Kidney glomerular epithelial cell (primary cell): ENCODE results near the gene HBZ.
"Not testable (repeated sequence)": the region's sequence is repeated elsewhere in the genome, so short reads cannot be mapped to it uniquely, and the experiment has no call there.

Source experiments
- DNase-seq: peaks from one replicate; lab custom pipeline; 2025; lab: John Stamatoyannopoulos, UW

Gene HBZ

DNA sequence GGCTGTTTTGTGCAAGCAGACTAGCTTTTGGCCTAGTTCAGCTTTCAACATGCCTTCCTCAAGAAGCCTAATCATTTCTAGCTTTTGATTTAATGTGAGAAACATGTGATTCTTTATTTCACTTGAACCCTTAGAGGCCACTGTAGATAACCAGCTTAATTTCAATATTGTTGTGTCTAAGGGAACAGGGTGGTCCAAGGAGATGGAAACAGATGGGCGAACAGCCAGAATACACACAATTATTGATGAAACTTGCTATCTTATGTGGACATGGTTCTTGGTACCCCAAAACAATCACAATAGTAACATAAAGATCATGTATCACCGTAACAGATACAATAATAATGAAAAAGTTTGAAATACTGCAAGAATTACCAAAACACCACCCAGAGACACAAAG is 18.7 kb upstream of the HBZ start:
- no peak for DNase-seq

DNA sequence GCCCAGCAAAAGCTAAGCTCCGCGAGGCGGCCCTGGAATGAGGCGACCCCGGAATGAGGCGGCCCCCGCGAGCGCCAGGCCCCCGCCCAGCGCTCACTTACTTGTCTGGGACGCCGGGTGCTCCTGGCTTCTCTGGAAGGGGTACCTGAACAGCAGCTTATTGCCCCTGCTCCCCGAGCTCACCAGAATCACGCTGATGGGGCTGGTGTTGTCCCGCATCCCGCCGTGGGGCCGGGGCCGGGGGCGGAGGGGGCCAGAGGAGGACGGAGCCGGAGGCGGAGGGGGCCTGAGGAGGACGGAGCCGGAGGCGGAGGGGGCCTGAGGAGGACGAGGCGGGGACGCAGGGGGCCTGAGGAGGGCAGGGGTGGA is 14.4 kb upstream of the HBZ start:
- no peak for DNase-seq

DNA sequence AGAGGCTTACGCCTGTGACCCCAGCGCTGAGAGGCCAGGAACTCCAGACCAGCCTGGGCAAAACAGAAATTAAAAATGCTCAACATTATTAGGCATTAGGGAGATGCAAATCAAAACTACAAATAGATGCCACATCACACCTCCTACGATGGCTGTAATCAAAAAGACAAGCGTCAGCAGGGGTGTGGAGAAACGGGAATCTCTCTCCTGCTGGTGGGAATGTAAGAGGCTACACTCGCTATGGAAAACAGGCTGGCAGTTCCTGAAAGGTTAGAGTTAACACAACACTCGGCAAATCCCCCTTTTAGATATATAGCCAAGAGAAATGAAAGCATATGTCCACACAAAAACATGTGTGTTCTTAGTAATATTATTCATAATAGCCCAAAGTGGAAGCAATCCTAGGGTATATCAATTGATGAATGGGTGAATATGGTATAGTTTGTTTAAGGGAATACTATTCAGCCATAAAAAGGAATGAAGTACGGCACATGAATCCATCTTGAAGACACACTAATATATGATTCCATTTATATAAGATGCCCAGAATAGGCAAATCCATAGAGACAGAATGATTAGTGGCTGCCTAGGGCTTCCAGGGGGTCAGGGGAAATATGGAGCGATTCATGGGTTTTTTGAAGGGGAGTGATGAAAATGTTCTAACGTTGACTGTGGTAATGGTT is 12.1 kb upstream of the HBZ start:
- DNase-seq = no peak

DNA sequence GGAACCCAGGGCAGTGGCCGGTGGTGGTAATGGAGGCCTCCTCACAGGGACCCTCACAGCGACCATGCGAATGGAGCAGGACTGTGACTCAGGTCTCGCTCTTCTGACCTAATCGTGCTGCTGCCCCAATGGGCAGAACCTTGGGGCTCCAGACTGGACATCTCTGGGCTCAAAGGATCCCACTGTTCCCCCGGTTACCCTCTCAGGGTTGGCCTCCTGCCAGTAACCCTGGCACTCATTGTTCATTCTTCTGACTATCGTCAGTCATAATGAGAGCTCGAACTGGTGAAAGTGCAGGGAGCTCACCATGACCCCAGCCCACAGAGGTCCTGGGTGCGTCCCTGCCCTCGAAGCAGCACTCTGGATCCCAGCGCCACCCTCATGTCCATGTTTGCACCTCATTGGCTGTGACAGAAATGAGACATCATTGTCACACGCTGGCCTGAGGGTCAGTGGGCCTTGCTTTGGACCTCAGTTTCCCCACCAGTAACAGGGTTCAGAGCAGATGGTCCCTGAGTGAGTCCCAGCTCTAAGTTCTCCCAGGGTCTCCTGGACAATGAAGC is 10.0 kb upstream of the HBZ start:
- no peak for DNase-seq

DNA sequence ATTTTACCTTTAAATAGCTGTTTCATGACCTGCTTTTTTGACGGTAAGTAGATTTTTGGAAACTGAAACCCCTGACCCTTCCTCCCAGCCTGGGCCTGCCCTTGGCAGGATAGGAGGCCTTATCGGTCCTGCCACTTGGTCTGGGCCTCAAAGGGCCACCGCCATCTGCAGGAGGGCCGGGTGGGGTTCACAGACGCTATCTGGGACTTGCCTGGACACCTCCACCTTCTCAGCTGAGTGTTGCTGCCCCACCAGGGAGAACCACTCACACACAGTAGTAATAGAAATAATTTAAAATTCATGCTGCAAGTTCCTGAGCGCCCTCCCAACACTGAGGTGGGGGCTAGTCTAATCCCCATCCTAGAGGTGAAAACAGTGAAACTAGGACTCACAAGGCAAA is 9.4 kb upstream of the HBZ start:
- DNase-seq = no peak

DNA sequence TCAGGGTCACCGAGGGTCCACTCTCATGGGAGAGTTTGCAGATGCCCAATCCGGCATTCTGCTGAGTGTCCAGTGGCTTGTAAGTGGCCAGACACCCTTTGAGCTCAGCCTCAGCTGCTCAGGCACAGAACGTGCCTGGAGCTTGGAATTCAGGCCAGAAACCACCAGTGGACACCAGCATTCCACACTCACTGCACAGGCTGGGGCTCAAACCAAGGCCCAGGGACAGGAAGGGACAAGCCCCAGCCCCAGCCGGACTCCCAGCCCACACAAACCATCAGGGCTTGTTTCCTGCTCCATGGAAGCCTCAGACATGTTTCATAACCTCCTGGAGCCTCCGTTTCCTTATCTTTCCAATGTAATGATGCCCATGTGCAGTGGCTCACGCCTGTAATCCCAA is 9.0 kb upstream of the HBZ start:
- no peak for DNase-seq

DNA sequence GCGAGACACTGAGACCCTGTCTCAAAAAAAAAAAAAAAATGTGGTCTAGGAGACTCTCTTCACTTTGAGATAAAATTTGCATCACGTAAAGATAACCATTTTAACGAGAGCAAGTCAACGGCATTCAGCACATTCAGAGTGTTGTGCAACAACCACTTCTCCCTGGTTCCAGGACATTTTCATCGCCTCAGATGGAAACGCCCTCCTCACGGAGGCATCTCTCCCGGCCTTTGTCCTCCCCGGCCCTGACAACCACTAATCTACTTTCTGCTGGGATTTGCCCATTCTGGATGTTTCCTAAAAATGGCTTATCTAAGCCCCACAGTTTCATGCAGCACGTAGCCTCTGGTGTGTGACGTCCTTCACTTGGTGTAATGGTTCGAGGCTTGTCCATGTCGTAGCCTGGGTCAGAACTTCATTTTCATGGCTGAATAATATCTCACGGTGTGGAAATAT is 7.6 kb upstream of the HBZ start:
- no peak for DNase-seq

DNA sequence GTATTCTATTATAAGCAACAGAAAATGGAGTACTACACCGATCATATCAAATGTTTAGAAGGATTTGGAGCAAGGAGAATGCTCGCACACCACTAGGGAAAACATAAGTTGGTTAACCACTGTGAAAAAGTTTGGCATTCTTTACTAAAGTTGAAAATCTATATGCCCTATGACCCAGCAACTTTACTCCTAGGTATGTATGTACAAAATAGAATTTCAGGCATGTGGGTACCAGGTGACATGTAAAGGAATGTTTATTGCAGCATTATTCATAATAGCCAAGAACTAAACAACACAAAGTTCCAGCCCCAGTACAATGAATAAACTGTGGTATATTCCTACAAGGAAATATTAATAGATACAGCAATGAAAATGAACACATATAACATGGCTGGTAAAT is 5.8 kb upstream of the HBZ start:
- no peak for DNase-seq

DNA sequence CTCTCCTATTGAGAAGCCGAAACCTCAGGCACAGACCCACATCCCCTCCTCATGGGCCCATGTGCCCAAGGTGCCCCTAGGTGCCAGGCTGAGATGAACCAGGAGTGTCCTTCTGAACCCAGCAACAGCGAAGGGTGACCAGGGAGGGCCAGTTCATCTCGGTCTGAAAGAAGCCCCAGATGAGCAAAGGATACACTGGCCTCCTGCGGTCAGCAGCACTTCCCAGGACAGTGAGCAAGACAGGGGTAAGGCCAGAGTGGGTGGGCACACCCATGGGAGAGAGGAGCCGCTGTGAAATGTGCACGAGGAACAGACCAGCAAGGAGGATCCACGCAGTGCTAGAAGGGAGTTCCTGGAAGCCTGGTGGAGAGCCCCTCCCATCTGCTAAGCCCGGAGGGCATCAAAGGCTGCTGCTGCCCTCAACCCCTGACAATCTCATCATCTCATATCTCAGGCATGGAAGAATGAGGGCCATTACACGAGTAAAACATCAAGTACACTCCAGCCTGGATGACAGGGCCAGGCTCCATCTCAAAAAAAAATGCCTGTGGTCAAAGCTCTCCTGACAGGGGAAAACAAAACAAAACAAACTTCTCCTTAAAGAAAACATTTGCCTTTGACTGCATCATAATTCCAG is 3.3 kb upstream of the HBZ start:
- DNase-seq = no peak

DNA sequence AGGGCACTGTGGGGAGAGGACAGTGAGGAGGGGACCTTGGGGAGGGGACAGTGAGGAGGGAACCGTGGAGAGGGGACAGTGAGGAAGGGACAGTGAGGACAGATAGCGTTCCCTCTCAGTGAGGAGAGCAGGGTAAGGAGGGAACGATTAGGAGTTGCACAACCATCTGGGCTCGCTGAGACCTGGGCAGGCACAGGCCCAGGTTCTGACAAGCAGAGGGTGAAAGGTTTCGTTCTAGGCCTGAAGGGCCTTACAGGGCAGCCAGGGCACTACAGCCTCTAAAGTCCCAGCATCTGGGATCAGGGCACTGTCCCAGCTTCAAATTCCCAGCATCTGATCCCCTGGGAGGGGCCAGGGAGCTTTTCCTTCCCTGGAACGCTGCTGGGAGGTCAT is 681 bp downstream of the HBZ start:
- DNase-seq = not testable (repeated sequence)

DNA sequence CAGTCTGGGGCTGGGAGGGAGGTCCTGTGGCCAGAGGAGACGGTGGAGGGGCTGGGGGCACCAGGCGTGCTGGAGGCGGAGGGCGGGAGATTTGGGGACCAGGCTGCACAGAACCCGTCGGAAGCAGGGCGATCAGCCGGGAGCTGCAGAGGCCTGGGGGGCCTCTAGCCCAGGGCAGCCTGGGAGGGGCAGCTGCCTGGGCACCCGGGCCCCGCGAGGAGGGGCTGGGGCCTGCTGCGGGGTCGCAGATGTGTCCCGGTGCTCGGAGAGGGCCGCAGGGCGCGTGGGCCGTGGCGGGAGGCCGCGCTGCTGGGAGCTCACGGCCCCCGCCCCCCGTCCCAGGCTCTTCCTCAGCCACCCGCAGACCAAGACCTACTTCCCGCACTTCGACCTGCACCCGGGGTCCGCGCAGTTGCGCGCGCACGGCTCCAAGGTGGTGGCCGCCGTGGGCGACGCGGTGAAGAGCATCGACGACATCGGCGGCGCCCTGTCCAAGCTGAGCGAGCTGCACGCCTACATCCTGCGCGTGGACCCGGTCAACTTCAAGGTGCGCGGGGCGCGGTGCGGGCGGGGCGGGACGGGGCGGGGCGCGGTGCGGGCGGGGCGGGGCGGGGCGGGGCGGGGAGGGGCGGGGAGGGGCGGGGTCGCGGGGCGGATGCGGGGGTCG is 1.2 kb downstream of the HBZ start:
- not testable (repeated sequence) for DNase-seq

DNA sequence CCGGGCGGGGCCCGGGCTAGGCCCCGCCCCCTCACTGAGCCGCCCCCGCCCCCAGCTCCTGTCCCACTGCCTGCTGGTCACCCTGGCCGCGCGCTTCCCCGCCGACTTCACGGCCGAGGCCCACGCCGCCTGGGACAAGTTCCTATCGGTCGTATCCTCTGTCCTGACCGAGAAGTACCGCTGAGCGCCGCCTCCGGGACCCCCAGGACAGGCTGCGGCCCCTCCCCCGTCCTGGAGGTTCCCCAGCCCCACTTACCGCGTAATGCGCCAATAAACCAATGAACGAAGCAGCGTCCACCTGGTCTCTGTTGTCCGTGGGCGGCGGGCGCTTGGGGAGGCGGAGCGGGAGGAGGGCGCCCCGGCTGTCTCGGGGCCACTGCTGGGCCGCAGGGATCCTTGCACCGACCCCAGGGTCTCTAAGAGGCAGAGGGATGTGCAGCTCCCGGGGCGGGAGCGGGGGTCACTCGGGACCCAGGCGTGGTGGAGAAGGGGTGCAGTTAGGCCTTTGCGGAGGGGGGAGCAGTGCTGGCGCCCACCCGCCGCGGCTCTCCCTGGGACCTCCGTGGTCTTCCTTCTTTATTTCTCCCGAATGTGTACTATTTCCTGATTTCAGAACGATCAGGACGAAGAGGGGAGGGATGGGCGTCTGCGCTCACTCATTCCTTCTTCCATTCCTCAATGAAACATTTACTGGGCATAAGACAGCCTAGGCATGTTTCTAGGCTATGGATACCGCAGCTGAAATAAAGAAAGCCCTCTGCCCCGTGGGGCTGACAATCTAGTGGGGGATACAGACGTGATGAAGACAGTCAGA is 2.0 kb downstream of the HBZ start:
- DNase-seq = no peak

DNA sequence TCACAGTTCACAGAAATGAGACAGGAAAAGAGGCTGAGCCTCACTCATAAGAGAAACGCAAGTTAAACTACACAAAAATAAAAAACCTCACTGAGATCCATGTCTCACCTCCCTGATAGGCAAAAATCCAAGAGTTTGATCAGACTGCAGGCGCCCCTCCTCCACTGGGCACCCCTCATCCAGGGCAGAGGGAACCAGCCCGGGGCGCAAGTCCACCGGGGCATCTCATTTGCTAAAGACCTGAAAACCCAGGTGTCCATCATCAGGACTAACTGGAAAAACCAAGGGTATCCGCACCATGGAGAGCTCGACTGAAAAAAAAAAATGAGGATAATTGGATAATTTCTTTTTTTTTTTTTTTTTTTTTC is 2.6 kb downstream of the HBZ start:
- no peak for DNase-seq

DNA sequence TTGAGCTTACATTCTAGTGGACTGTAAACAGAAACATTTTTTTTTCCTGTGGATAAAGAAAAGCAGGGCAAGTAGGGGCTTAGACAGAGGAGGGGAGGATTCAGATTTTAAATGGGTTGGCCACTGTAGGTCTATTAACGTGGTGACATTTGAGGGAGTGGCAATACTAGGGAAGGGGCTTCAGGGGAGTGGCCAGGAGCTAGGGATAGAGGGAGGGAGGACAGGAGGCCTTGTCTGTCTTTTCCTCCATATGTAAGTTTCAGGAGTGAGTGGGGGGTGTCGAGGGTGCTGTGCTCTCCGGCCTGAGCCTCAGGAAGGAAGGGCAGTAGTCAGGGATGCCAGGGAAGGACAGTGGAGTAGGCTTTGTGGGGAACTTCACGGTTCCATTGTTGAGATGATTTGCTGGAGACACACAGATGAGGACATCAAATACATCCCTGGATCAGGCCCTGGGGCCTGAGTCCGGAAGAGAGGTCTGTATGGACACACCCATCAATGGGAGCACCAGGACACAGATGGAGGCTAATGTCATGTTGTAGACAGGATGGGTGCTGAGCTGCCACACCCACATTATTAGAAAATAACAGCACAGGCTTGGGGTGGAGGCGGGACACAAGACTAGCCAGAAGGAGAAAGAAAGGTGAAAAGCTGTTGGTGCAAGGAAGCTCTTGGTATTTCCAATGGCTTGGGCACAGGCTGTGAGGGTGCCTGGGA is 6.8 kb downstream of the HBZ start:
- no peak for DNase-seq

DNA sequence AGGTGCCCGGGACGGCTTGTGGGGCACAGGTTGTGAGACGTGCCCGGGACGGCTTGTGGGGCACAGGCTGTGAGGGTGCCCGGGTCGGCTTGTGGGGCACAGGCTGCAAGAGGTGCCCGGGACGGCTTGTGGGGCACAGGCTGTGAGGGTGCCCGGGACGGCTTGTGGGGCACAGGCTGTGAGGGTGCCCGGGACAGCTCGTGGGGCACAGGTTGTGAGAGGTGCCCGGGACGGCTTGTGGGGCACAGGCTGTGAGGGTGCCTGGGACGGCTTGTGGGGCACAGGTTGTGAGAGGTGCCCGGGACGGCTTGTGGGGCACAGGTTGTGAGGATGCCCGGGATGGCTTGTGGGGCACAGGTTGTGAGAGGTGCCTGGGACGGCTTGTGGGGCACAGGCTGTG is 7.8 kb downstream of the HBZ start:
- not testable (repeated sequence) for DNase-seq

DNA sequence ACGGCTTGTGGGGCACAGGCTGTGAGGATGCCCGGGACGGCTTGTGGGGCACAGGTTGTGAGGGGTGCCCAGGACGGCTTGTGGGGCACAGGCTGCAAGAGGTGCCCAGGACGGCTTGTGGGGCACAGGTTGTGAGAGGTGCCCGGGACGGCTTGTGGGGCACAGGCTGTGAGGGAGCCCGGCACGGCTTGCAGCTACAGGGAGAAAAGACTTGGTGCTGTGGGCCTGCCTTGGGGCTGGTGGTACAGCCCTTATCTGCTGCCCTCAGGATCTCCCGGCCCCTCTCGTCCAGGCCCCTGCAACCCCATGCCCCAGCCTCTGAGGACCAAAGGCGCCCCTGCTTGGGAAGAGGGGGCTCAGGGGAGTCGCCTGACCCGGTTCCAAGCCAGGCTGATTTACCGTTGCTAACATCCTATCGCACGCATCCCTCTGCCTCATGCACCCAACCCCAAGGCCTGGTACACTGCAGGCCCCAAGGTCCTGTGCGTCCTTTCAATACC is 8.3 kb downstream of the HBZ start:
- no peak for DNase-seq

DNA sequence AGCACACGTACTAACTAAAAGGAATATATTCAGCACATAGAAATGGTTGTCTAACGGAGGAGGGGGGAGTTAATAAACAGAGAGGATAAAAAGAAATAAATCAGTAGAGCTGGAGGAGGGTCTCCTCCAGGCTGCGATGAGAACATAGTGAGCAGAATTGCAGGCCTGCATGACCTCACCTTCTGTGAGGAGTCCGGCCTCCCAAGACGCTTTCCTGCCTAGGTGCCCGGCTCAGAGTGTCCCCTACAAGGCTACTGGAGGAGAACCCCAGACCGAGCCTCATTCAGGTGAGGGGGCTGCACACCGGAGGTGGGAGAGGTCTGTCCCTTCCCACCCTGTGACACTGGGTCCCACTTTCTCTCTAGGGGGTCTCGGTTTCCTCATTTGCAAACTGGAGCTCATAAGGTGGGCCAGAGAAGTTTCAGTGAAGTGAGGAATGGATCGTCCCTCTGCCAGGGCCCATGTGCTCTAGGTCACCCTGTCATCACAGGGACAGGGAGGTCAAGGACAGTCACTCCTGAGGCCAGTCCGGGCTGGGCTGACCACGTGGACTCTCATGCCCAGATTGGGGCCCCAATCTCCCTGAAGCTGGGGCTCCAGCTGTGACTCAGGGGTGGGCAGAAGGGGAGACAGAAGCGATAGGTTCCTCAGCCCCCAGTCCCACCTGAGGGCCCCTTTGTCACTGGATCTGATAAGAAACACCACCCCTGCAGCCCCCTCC is 10.0 kb downstream of the HBZ start:
- DNase-seq = no peak

DNA sequence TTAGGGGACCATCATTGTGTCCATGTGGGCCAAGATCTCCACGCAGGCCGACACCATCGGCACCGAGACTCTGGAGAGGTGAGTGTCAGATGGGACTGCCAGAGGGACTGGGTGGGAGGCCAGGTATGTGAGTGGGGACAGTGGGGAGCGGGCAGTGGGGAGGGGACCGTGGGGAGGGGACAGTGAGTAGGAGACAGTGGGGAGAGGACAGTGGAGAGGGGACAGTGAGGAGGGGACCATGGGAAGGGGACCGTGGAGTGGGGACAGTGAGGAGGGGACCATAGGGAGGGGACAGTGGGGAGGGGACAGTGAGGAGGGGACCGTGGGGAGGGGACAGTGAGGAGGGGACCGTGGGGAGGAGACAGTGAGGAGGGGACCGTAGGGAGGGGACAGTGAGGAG is 10.7 kb downstream of the HBZ start:
- DNase-seq = not testable (repeated sequence)

DNA sequence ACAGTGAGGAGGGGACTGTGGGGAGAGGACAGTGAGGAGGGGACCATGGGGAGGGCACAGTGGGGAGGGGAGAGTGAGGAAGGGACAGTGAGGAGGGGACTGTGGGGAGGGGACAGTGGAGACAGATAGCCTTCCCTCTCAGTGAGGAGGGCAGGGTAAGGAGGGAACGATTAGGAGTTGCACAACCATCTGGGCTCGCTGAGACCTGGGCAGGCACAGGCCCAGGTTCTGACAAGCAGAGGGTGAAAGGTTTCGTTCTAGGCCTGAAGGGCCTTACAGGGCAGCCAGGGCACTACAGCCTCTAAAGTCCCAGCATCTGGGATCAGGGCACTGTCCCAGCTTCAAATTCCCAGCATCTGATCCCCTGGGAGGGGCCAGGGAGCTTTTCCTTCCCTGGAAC is 11.3 kb downstream of the HBZ start:
- not testable (repeated sequence) for DNase-seq

DNA sequence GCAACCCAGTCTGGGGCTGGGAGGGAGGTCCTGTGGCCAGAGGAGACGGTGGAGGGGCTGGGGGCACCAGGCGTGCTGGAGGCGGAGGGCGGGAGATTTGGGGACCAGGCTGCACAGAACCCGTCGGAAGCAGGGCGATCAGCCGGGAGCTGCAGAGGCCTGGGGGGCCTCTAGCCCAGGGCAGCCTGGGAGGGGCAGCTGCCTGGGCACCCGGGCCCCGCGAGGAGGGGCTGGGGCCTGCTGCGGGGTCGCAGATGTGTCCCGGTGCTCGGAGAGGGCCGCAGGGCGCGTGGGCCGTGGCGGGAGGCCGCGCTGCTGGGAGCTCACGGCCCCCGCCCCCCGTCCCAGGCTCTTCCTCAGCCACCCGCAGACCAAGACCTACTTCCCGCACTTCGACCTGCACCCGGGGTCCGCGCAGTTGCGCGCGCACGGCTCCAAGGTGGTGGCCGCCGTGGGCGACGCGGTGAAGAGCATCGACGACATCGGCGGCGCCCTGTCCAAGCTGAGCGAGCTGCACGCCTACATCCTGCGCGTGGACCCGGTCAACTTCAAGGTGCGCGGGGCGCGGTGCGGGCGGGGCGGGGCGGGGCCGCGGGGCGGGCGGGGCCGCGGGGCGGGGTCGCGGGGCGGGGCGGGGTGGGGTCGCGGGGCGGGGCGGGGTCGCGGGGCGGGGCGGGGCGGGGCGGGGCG is 11.8 kb downstream of the HBZ start:
- DNase-seq = not testable (repeated sequence)
